Esophagus muscularis mucosa (tissue), 4 donors: ENCODE measurements around the gene ZSWIM2. TPM values are rescaled to one million over a fixed set of nuclear protein-coding genes. Genes with fewer than 3 reads are reported as not detected.
A peak's percentile ranks its signal among the peaks of the same experiment; 100 is the strongest.

Experiments used
- DNase-seq: peaks from one replicate; pipeline ENCODE4 v3.0.0-alpha.2; 2017; ENCODE audit errors: extremely low spot score
- H3K27ac ChIP-seq, 4 donors: fragments of 200-600 bp; sonication (generic); replicated peaks in 1 of 4; 1 replicate in 3 of 4; 2 replicates in 1 of 4; pipeline ENCODE4 v1.5.1; 2016 to 2019; ENCODE audit warnings: mild to moderate bottlenecking in 1 of 4
- H3K27me3 ChIP-seq, 4 donors: fragments of 200-600 bp; sonication (generic); one replicate each; pipeline versions ENCODE4 v1.5.1 to v1.6.0; 2016 to 2019
- H3K36me3 ChIP-seq, 4 donors: fragments of 200-600 bp; sonication (generic); one replicate each; pipeline ENCODE4 v1.5.1; 2016 to 2019
- H3K4me1 ChIP-seq, 4 donors: fragments of 200-600 bp; sonication (generic); one replicate each; pipeline ENCODE4 v1.5.1; 2016 to 2019
- H3K4me3 ChIP-seq, 4 donors: fragments of 200-600 bp; sonication (generic); 1 replicate in 2 of 4; 2 replicates in 2 of 4; pipeline ENCODE4 v1.5.1; 2016 to 2019; ENCODE audit warnings: mild to moderate bottlenecking in 4 of 4, moderate library complexity in 1 of 4
- H3K9me3 ChIP-seq, 4 donors: fragments of 200-600 bp; sonication (generic); 1 replicate in 3 of 4; 2 replicates in 1 of 4; pipeline ENCODE4 v1.5.1; 2016 to 2019
- CTCF ChIP-seq, 3 experiments: fragments of 200-600 bp in 2 of 3; fragments of 450-650 bp in 1 of 3; sonication (generic) in 2 of 3; IDR thresholded peaks; one replicate each; pipeline ENCODE4 v1.5.1; 2017 to 2019; ENCODE audit warnings: antibody characterized with exemption in 3 of 3, mild to moderate bottlenecking in 2 of 3, moderate library complexity in 1 of 3
- EP300 ChIP-seq: sonication (generic); formaldehyde crosslinking; IDR thresholded peaks from one replicate; pipeline ENCODE4 v1.6.1; 2017; ENCODE audit warnings: antibody characterized with exemption
- POLR2A ChIP-seq: fragments of 450-650 bp; IDR thresholded peaks from one replicate; pipeline ENCODE4 v1.6.1; 2017; ENCODE audit warnings: antibody characterized with exemption, moderate library complexity, mild to moderate bottlenecking, low read depth
- POLR2AphosphoS5 ChIP-seq, 2 donors: sonication (generic); formaldehyde crosslinking; IDR thresholded peaks; one replicate each; pipeline ENCODE4 v1.6.1; 2017; ENCODE audit warnings: antibody characterized with exemption in 2 of 2
- WGBS: methylation state at CpG from one replicate; pipeline ENCODE4 v1.1.5; 2018; 5-methylcytosine and 5-hydroxymethylcytosine counted together
- intact Hi-C: fragments of 100-400 bp; cut with DNase I; formaldehyde crosslinking; loops from one replicate; pipeline ENCODE4 v1.15.1; 2023
- total RNA-seq, 4 donors: library from RNA; depleted of rRNA; stranded (reverse); fragments of >200 nt; gene quantifications; one replicate each; pipeline versions ENCODE4 v1.1.0 to v1.2.1, GENCODE V29; 2016

ZSWIM2 gene
- total RNA-seq, 4 donors from 2014 or later, result not detected

GRCh38 chr2:186891185-186891621, 42.2 kb upstream of the ZSWIM2 start:
- WGBS, result 60% methylated on average over 1 of the region's 1 CpG
- intact Hi-C loops, result no loop called here
- H3K9me3 ChIP-seq, result no peaks in the 10 kb centered on the region
- no peak overlapping the region for H3K4me3 ChIP-seq
- no peak overlapping the region for H3K27ac ChIP-seq
- DNase-seq, result no peak
- TF ChIP-seq EP300, result no peak
- H3K36me3 ChIP-seq, result no peaks in the 10 kb centered on the region
- no peaks in the 10 kb centered on the region for H3K27me3 ChIP-seq
- peaks cover 0 to 26% (median 10%) of the 10 kb centered on the region in 4 donors for H3K4me1 ChIP-seq

DNA sequence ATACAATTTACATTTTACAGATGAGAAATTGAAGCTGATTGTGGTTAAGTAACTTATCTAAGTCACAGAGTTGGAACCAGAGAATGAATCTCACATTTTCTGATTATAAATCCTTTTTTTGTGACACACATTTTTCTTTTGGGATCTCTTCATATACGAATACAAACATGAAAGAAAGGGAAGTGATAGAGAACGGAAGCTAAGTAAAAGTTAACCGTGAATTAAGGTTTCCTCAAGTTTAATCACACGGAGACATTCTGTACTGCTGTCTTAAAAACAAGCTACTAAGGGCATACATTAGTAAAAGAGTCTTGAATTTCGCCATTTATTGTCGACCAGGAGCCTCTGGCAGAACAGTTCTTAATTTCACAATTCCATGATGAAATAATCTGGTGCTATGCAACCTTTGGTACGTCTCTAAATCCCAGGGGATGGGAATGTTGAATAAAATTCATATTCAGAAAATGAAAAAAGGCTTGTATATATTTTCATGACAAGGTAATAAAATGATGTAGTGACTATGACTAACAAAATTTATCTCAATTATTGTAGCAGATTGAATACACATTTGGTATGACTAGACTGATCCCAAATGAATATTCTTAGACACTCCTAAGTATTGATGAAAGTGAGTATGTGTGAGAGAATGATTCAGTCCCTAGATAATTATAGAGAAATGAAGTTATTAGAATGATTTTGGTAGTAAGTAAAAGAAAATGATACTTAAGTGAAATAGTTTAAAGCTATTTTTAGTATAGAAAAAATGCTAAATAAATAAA, 40.3 kb upstream of the ZSWIM2 start:
- TF ChIP-seq CTCF (IDR thresholded peaks at IDR 0.05) (no peak), POLR2AphosphoS5 (IDR thresholded peaks at IDR 0.05) (peak in 1 of 2 donors; percentile 58)
- intact Hi-C loops, result no loop called here

DNA sequence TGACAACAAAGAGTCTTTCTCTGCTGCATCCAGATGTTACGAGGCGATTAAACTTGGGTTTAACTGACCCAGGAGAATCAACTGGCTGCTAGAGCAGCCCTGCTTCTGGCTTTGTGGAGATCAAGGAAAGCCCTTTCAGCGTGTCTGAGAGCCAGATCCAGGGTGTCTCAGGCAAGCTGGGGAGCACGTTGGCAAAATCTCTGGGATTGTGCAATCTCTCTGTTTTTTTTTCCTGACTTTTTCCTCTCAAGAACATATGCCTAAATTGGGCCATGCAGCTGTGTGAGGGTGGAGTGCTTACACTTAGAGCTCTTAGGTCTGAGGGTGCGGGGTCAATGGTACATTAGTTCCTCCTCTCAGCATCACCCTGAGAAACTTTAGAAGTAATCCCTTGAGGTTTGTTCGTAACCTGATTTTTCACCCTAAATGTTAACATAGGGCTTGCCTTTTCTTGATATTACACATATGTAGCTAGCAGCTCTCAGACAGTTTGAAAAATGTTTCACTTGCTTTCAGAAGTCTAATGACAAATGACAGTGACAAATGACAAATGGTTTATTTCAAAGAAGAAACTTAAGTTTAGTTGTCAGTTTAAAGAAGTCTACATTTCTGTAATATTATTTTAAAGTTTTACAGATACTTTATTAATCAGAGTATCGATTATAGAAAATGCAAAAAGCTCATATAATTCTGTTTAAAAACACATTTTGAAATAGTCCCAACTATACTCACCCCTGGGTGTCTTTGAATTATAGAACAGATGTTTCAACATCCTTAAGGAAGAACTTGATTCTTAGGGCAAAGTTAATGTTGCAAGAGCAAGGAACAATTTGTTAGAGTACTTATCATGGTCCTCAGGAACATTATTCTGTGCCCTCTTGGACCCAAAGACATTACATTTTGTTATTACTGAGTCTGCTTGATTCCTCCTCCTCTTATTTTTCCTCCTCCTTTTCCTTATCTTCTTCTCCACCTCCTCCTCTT, 38.4 kb upstream of the ZSWIM2 start:
- no peak overlapping the region for H3K4me3 ChIP-seq
- peaks cover 0 to 4% (median 0%) of the 10 kb centered on the region in 4 donors for H3K9me3 ChIP-seq
- peak overlapping the region; percentile 16 to 36 (median 28) for H3K27ac ChIP-seq
- intact Hi-C loops, result no loop called here
- DNase-seq, result no peak
- peak; percentile 43 to 53 for TF ChIP-seq POLR2AphosphoS5 (IDR thresholded peaks at IDR 0.05)
- no peak for TF ChIP-seq POLR2A
- no peaks in the 10 kb centered on the region for H3K36me3 ChIP-seq
- H3K4me1 ChIP-seq, result peaks cover 0 to 26% (median 11%) of the 10 kb centered on the region in 4 donors
- no peaks in the 10 kb centered on the region for H3K27me3 ChIP-seq
- 50% methylated on average over 7 of the region's 7 CpGs for WGBS

More for the DNA sequence above, 40.3 kb upstream of the ZSWIM2 start:
- WGBS, result 26% methylated on average over 7 of the region's 7 CpGs
- no peak for DNase-seq
- Histone ChIP-seq H3K27ac (no peak overlapping the region), H3K9me3 (no peaks in the 10 kb centered on the region), H3K4me3 (no peak overlapping the region), H3K27me3 (no peaks in the 10 kb centered on the region), H3K4me1 (peaks cover 0 to 26% (median 11%) of the 10 kb centered on the region in 4 donors), H3K36me3 (no peaks in the 10 kb centered on the region)

GRCh38 chr2:186884587-186884986, 35.6 kb upstream of the ZSWIM2 start:
- WGBS, result 42% methylated on average over 1 of the region's 1 CpG
- H3K4me1 ChIP-seq, result peaks cover 0 to 25% (median 11%) of the 10 kb centered on the region in 4 donors
- no peaks in the 10 kb centered on the region for H3K27me3 ChIP-seq
- intact Hi-C loops, result no loop called here
- no peak overlapping the region for H3K27ac ChIP-seq
- peaks cover 0 to 21% (median 0%) of the 10 kb centered on the region in 4 donors for H3K9me3 ChIP-seq
- H3K4me3 ChIP-seq, result no peak overlapping the region
- no peak for TF ChIP-seq EP300
- DNase-seq, result no peak
- H3K36me3 ChIP-seq, result no peaks in the 10 kb centered on the region

DNA sequence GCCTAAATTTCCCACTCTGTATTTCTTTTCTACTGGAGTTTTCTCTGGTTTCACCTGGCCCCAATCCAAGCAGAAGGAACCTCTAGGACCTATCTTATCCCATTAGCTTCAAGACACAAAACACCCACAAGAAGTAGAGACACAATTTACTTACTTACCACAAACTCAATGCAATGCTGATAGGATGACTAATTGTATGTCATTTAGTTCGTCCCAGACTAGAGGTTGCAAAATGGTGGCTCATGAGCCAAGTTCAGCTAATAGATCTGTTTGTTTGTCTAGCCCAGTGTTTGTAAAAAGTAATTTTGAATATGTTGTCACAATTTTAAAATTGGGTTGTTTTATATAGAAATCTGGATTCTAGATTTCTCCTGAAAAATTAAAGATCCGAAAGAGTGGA, 34.7 kb upstream of the ZSWIM2 start:
- TF ChIP-seq EP300 (no peak), POLR2AphosphoS5 (IDR thresholded peaks at IDR 0.05) (no peak), POLR2A (no peak), CTCF (IDR thresholded peaks at IDR 0.05) (no peak)
- intact Hi-C loops, result no loop called here

DNA sequence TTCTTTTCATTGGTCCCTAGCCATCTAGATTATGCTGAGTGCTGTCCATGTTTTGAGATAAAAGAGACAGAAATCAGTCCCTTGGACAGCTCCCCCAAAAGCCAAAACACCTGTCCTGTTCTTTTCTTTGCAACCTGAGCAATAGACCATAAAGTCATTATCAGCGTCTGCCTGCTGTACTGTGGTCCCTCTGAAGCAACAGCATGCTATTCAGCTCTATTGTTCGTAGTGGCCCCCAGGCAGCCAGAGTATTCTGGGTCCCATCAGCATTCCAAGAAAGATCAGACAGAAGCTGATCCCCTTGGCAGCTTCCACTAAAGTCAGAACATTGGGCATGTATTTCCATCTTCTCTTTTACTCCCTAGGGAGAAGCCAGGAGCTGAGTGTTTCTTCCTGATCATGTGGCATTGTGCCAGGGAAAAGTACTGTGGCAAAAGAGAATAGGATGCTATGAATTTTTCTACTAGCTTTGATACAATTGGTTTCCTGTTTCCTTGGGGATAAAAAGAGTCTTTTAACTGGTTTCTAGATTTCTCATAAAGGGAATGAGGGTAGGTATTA, 33.6 kb upstream of the ZSWIM2 start:
- no peaks in the 10 kb centered on the region for H3K27me3 ChIP-seq
- H3K36me3 ChIP-seq, result no peaks in the 10 kb centered on the region
- H3K4me3 ChIP-seq, result no peak overlapping the region
- no CpG with 5 or more reads among the region's 2 CpGs for WGBS
- no peak for DNase-seq
- TF ChIP-seq POLR2A (no peak), POLR2AphosphoS5 (IDR thresholded peaks at IDR 0.05) (no peak), CTCF (IDR thresholded peaks at IDR 0.05) (no peak), EP300 (no peak)
- intact Hi-C loops, result no loop called here
- H3K4me1 ChIP-seq, result peaks cover 0 to 12% (median 3%) of the 10 kb centered on the region in 4 donors
- H3K9me3 ChIP-seq, result peaks cover 0 to 21% (median 0%) of the 10 kb centered on the region in 4 donors
- H3K27ac ChIP-seq, result no peak overlapping the region

More for the DNA sequence above, 34.7 kb upstream of the ZSWIM2 start:
- Histone ChIP-seq H3K4me1 (peaks cover 0 to 17% (median 8%) of the 10 kb centered on the region in 4 donors), H3K27me3 (no peaks in the 10 kb centered on the region), H3K27ac (no peak overlapping the region), H3K36me3 (no peaks in the 10 kb centered on the region), H3K9me3 (peaks cover 0 to 21% (median 0%) of the 10 kb centered on the region in 4 donors), H3K4me3 (no peak overlapping the region)
- no peak for DNase-seq
- WGBS, result 90% methylated on average over 2 of the region's 2 CpGs
